GM23338 (cell line): ENCODE measurements around the gene KIRREL3. TPM values are rescaled to one million over a fixed set of nuclear protein-coding genes. Genes with fewer than 3 reads are reported as not detected.

Source experiments
- ATAC-seq: fragments of 200-7000 bp; cut with Tn5 transposase; 3 replicates; pipeline ENCODE4 v1.9.1; 2020
- DNase-seq: peaks from one replicate; pipeline ENCODE4 v3.0.0-alpha.2; 2015; ENCODE audit warnings: low spot score
- H2AFZ ChIP-seq: fragments of 200-600 bp; sonication (generic); 2 replicates; pipeline ENCODE4 v1.8.0; 2016; ENCODE audit warnings: antibody characterized with exemption, mild to moderate bottlenecking, moderate library complexity
- H3F3A ChIP-seq: fragments of 200-600 bp; sonication (generic); replicated peaks from 2 replicates; pipeline ENCODE4 v1.8.0; 2017; ENCODE audit warnings: antibody characterized with exemption, mixed run types, low read depth
- H3K27ac ChIP-seq: fragments of 200-600 bp; sonication (generic); 2 replicates; pipeline ENCODE4 v1.6.1; 2016; ENCODE audit warnings: low read depth
- H3K27me3 ChIP-seq: fragments of 200-600 bp; sonication (generic); 2 replicates; pipeline ENCODE4 v1.8.0; 2016; ENCODE audit warnings: mild to moderate bottlenecking, mixed run types, moderate library complexity; ENCODE audit not compliant: insufficient read depth
- H3K36me3 ChIP-seq: fragments of 200-600 bp; sonication (generic); 2 replicates; pipeline ENCODE4 v1.8.0; 2016; ENCODE audit warnings: mild to moderate bottlenecking; ENCODE audit not compliant: insufficient read depth
- H3K4me1 ChIP-seq: fragments of 200-600 bp; sonication (generic); 2 replicates; pipeline ENCODE4 v1.8.0; 2016; ENCODE audit warnings: mild to moderate bottlenecking, moderate library complexity; ENCODE audit not compliant: insufficient read depth
- H3K4me2 ChIP-seq: fragments of 200-600 bp; sonication (generic); 2 replicates; pipeline ENCODE4 v1.7.1; 2017; ENCODE audit warnings: mixed run types
- H3K4me3 ChIP-seq: fragments of 200-600 bp; sonication (generic); 2 replicates; pipeline ENCODE4 v1.6.1; 2016; ENCODE audit warnings: mixed run types
- H3K79me2 ChIP-seq: fragments of 200-600 bp; sonication (generic); replicated peaks from 2 replicates; pipeline ENCODE4 v1.8.0; 2017; ENCODE audit warnings: mild to moderate bottlenecking; ENCODE audit not compliant: insufficient read depth
- H3K9me2 ChIP-seq: fragments of 200-600 bp; sonication (generic); 2 replicates; pipeline ENCODE4 v1.8.0; 2017; ENCODE audit not compliant: insufficient read depth
- H4K20me1 ChIP-seq: fragments of 200-600 bp; sonication (generic); replicated peaks from 2 replicates; pipeline ENCODE4 v1.8.0; 2017; ENCODE audit warnings: mild to moderate bottlenecking; ENCODE audit not compliant: insufficient read depth
- H3K27ac Mint-ChIP-seq: 2 replicates; pipeline ENCODE4 v1.8.0; 2020; ENCODE audit warnings: inconsistent platforms, mild to moderate bottlenecking, moderate library complexity, mixed read lengths
- H3K27me3 Mint-ChIP-seq: 3 replicates; pipeline ENCODE4 v1.8.0; 2022; ENCODE audit warnings: low read depth, mild to moderate bottlenecking, moderate library complexity, mixed read lengths, inconsistent platforms; ENCODE audit not compliant: insufficient read depth, poor library complexity
- H3K36me3 Mint-ChIP-seq: 3 replicates; pipeline ENCODE4 v1.8.0; 2021; ENCODE audit warnings: low read depth, mild to moderate bottlenecking, inconsistent platforms, moderate library complexity, mixed read lengths
- H3K4me1 Mint-ChIP-seq: 3 replicates; pipeline ENCODE4 v1.8.0; 2020; ENCODE audit warnings: mild to moderate bottlenecking, inconsistent platforms, mixed read lengths
- H3K4me3 Mint-ChIP-seq: 3 replicates; pipeline ENCODE4 v1.8.0; 2021; ENCODE audit warnings: moderate library complexity, mild to moderate bottlenecking, inconsistent platforms, mixed read lengths
- H3K9me3 Mint-ChIP-seq: 3 replicates; pipeline ENCODE4 v1.8.0; 2020; ENCODE audit warnings: moderate library complexity, mild to moderate bottlenecking, inconsistent platforms, mixed read lengths
- ETS1 ChIP-seq: IDR thresholded peaks from 2 replicates; pipeline ENCODE4 v1.6.1; 2016; ENCODE audit warnings: antibody characterized with exemption
- EZH2 ChIP-seq: fragments of 200-600 bp; sonication (generic); IDR thresholded peaks from one replicate; pipeline ENCODE4 v1.8.0; 2017; ENCODE audit warnings: antibody characterized with exemption, mild to moderate bottlenecking, low read depth; ENCODE audit not compliant: unreplicated experiment
- EZH2phosphoT487 ChIP-seq: fragments of 200-600 bp; sonication (generic); IDR thresholded peaks from one replicate; pipeline ENCODE4 v1.8.1; 2018; ENCODE audit warnings: antibody characterized with exemption; ENCODE audit not compliant: unreplicated experiment
- JUNB ChIP-seq: IDR thresholded peaks from one replicate; pipeline ENCODE4 v1.6.1; 2016; ENCODE audit warnings: antibody characterized with exemption; ENCODE audit not compliant: unreplicated experiment
- NANOG ChIP-seq: IDR thresholded peaks from 2 replicates; pipeline ENCODE4 v1.6.1; 2016; ENCODE audit warnings: antibody characterized with exemption, borderline replicate concordance
- ZNF114 ChIP-seq: fragments of 250-450 bp; sonication (Bioruptor Pico); IDR thresholded peaks from 2 replicates; pipeline ENCODE4 v1.5.0; 2020; ENCODE audit warnings: mild to moderate bottlenecking, moderate library complexity
- ZNF331 ChIP-seq: fragments of 250-450 bp; sonication (Bioruptor Pico); IDR thresholded peaks from 2 replicates; pipeline ENCODE4 v1.5.0; 2020; ENCODE audit warnings: low read depth, mild to moderate bottlenecking, moderate library complexity
- ZNF462 ChIP-seq: fragments of 250-450 bp; sonication (Bioruptor Pico); IDR thresholded peaks from 2 replicates; pipeline ENCODE4 v1.5.0; 2020; ENCODE audit warnings: mild to moderate bottlenecking, moderate library complexity
- polyA plus RNA-seq: library from polyadenylated mRNA; unstranded; fragments of >200 nt; fragmentation: Nextera tagmentation; extraction: Ambion mirVana; gene quantifications from 2 replicates; pipeline ENCODE4 v1.2.1, GENCODE V29; 2016
- total RNA-seq: library from RNA; depleted of rRNA; stranded (reverse); fragments of >200 nt; shearing (Covaris generic); gene quantifications from 2 replicates; pipeline ENCODE4 v1.2.3, GENCODE V29; 2014

The KIRREL3 gene
- total and polyA plus RNA-seq, 2 experiments from 2014 or later, result 0.13 to 1.5 TPM

- H3K27ac Mint-ChIP-seq, result no peak overlapping the region
- H3K36me3 ChIP-seq, result no peaks in the 10 kb centered on the region
- H3K9me3 Mint-ChIP-seq, result no peaks in the 10 kb centered on the region
- ATAC-seq, result no peak
- no peak overlapping the region for H3K4me2 ChIP-seq
- H3K4me1 ChIP-seq, result no peaks in the 10 kb centered on the region
- H3K79me2 ChIP-seq, result no peaks in the 10 kb centered on the region
- no peak overlapping the region for H3K4me3 ChIP-seq
- no peaks in the 10 kb centered on the region for H4K20me1 ChIP-seq
- H2AFZ ChIP-seq, result no peak overlapping the region
- H3K4me3 Mint-ChIP-seq, result no peak overlapping the region
- TF ChIP-seq ZNF462 (CRISPR knock-in tag) (no peak), ZNF114 (CRISPR knock-in tag) (no peak), EZH2phosphoT487 (no peak), ZNF331 (CRISPR knock-in tag) (no peak), EZH2 (no peak), NANOG (no peak)
- H3K27me3 Mint-ChIP-seq, result no peaks in the 10 kb centered on the region
- no peaks in the 10 kb centered on the region for H3K27me3 ChIP-seq
- no peaks in the 10 kb centered on the region for H3K9me2 ChIP-seq
- H3K36me3 Mint-ChIP-seq, result no peaks in the 10 kb centered on the region
- H3F3A ChIP-seq, result no peaks in the 10 kb centered on the region
- no peak overlapping the region for H3K27ac ChIP-seq
- H3K4me1 Mint-ChIP-seq, result peaks cover 3% of the 10 kb centered on the region; the same call in 2 of the 3 replicates
- DNase-seq, result no peak
Measured at GRCh38 chr11:127027000-127027399, 26.4 kb upstream of the KIRREL3 start.

- Mint-ChIP-seq H3K4me3 (no peak overlapping the region), H3K27me3 (no peaks in the 10 kb centered on the region), H3K36me3 (no peaks in the 10 kb centered on the region), H3K27ac (no peak overlapping the region), H3K9me3 (no peaks in the 10 kb centered on the region), H3K4me1 (peaks cover 3% of the 10 kb centered on the region; the same call in 2 of the 3 replicates)
- ATAC-seq (no peak), DNase-seq (no peak)
- Histone ChIP-seq H3K4me3 (no peak overlapping the region), H3K4me2 (no peak overlapping the region), H3K9me2 (no peaks in the 10 kb centered on the region), H3K27ac (no peak overlapping the region), H3K27me3 (no peaks in the 10 kb centered on the region), H3K79me2 (no peaks in the 10 kb centered on the region), H3F3A (no peaks in the 10 kb centered on the region), H4K20me1 (no peaks in the 10 kb centered on the region), H3K36me3 (no peaks in the 10 kb centered on the region), H3K4me1 (no peaks in the 10 kb centered on the region), H2AFZ (no peak overlapping the region)
- no peak for TF ChIP-seq NANOG
- no peak for TF ChIP-seq ETS1
- no peak for TF ChIP-seq ZNF114 (CRISPR knock-in tag)
- TF ChIP-seq EZH2, result no peak
- no peak for TF ChIP-seq JUNB
- TF ChIP-seq ZNF331 (CRISPR knock-in tag), result no peak
Measured at GRCh38 chr11:127023991-127024390, 23.4 kb upstream of the KIRREL3 start.
